Lower lobe of right lung (tissue), 2 donors: ENCODE data around the gene CFB. TPM values are rescaled to one million over a fixed set of nuclear protein-coding genes. Genes with fewer than 3 reads are reported as not detected.
A peak's percentile ranks its signal among the peaks of the same experiment; 100 is the strongest.

ENCODE experiments used
- ATAC-seq, 2 donors: fragments of 200-7000 bp; cut with Tn5 transposase; one replicate each; pipeline ENCODE4 v1.9.1; 2020 to 2022; ENCODE audit warnings: mild to moderate bottlenecking in 2 of 2, moderate library complexity in 2 of 2
- DNase-seq: peaks from one replicate; pipeline ENCODE4 v3.0.0-alpha.2; 2020
- H3K27ac ChIP-seq: fragments of 200-600 bp; one replicate; pipeline ENCODE4 v1.8.0; 2022
- H3K27me3 ChIP-seq: fragments of 200-600 bp; one replicate; pipeline ENCODE4 v1.8.0; 2022; ENCODE audit warnings: low read depth
- H3K36me3 ChIP-seq: fragments of 200-600 bp; one replicate; pipeline ENCODE4 v1.8.0; 2022; ENCODE audit warnings: mild to moderate bottlenecking
- H3K4me1 ChIP-seq: fragments of 200-600 bp; one replicate; pipeline ENCODE4 v1.8.0; 2022
- H3K4me3 ChIP-seq: fragments of 200-600 bp; one replicate; pipeline ENCODE4 v1.8.0; 2022; ENCODE audit warnings: mild to moderate bottlenecking
- H3K9me3 ChIP-seq: fragments of 200-600 bp; one replicate; pipeline ENCODE4 v1.8.0; 2022
- intact Hi-C: fragments of 100-400 bp; cut with DNase I; formaldehyde crosslinking; loops from one replicate; pipeline ENCODE4 v1.11.0; 2022
- total RNA-seq: library from RNA; stranded (reverse); fragmentation: NEBNext Ultra II Directional; extraction: Animal tissue kit (Norgen Biotek cat#: 25700); gene quantifications from one replicate; pipeline ENCODE4 v1.2.1, GENCODE V29; 2021
- TF ChIP-seq, protein P1 (sequence below): fragments of 200-600 bp; IDR thresholded peaks from one replicate; pipeline ENCODE4 v1.8.0; 2022; ENCODE audit warnings: antibody characterized with exemption, mild to moderate bottlenecking
- donor health status: DM: no; HTN: yes; CAD: no; lungs with severe emphysema.

CFB gene
- total RNA-seq, 1 donor from 2014 or later = 85.6 TPM

DNA sequence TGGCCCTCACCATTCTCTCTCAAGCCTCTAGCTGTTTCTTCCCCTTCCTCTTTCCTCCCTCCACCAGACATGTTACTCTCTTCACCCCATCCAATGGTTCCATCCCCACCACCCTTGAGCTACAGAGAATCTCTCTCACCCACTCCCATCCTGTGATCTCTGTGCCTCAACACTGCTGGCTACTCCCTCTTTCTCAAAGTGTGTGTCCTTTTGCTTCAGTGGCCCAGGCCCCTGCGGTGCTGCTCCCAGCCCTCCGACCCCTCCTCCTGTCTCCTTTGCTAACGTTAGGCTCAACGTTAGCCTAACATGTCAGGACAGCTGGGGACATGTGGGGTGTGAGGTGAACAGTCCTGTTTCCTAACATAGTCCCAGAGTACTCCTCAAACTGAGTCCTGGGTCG is 7.0 kb downstream of the CFB start:
- intact Hi-C loops = no loop called here
- no peak for DNase-seq
- no peak for ATAC-seq
- TF ChIP-seq, protein P1, sequence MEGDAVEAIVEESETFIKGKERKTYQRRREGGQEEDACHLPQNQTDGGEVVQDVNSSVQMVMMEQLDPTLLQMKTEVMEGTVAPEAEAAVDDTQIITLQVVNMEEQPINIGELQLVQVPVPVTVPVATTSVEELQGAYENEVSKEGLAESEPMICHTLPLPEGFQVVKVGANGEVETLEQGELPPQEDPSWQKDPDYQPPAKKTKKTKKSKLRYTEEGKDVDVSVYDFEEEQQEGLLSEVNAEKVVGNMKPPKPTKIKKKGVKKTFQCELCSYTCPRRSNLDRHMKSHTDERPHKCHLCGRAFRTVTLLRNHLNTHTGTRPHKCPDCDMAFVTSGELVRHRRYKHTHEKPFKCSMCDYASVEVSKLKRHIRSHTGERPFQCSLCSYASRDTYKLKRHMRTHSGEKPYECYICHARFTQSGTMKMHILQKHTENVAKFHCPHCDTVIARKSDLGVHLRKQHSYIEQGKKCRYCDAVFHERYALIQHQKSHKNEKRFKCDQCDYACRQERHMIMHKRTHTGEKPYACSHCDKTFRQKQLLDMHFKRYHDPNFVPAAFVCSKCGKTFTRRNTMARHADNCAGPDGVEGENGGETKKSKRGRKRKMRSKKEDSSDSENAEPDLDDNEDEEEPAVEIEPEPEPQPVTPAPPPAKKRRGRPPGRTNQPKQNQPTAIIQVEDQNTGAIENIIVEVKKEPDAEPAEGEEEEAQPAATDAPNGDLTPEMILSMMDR = no peak
- Histone ChIP-seq H3K4me3 (no peak overlapping the region), H3K36me3 (peaks cover 76% of the 10 kb centered on the region), H3K27me3 (no peaks in the 10 kb centered on the region), H3K9me3 (no peaks in the 10 kb centered on the region), H3K4me1 (peaks cover 8% of the 10 kb centered on the region), H3K27ac (no peak overlapping the region)

DNA sequence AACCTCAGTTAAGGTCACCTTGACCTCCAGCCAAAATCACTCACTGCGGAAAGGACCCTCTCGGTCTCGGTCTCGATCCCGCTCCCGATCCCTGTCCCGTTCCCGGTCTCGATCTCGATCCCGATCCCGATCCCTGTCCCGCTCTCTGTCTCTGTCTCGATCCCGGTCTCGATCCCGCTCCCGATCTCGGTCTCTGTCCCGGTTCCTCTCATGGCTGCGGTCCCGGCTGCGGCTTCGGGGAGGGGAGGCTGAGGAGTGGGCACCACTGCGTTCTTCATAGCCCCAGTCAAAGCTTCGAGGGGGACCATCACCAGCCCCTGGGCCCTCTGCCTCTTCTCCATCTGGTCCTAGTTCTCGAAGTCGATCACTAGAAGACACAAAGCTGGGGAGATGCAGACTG is 8.6 kb downstream of the CFB start:
- Histone ChIP-seq H3K9me3 (no peaks in the 10 kb centered on the region), H3K4me1 (peaks cover 17% of the 10 kb centered on the region), H3K27me3 (no peaks in the 10 kb centered on the region), H3K4me3 (no peak overlapping the region), H3K27ac (no peak overlapping the region), H3K36me3 (peaks cover 73% of the 10 kb centered on the region)
- TF ChIP-seq, protein P1 = no peak
- no peak for ATAC-seq
- intact Hi-C loops = no loop called here
- no peak for DNase-seq

DNA sequence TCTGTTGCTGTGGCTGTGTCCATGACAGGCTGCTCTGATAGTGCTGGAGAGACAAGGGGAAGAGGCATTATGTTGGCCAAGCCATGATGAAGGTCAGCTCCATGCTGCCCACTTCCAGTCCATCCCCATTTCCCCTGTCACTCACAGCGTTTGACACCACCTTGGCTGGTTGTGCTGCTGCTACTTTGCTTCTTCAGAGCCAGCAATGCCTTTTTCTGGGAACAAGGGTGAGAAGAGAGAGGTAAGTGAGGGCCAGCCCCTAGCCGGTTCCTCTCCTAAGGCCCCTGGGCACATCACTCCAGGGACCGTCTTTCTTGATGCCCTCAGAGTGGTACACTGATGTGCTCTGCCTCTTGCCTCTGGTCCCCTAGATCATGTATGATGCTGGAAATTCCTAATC is 10.9 kb downstream of the CFB start:
- no peak overlapping the region for H3K4me3 ChIP-seq
- TF ChIP-seq, protein P1 = no peak
- no peaks in the 10 kb centered on the region for H3K9me3 ChIP-seq
- H3K36me3 ChIP-seq = peaks cover 74% of the 10 kb centered on the region
- no peak for ATAC-seq
- H3K27me3 ChIP-seq = no peaks in the 10 kb centered on the region
- intact Hi-C loops = no loop called here
- H3K4me1 ChIP-seq = peaks cover 25% of the 10 kb centered on the region
- no peak for DNase-seq
- no peak overlapping the region for H3K27ac ChIP-seq

DNA sequence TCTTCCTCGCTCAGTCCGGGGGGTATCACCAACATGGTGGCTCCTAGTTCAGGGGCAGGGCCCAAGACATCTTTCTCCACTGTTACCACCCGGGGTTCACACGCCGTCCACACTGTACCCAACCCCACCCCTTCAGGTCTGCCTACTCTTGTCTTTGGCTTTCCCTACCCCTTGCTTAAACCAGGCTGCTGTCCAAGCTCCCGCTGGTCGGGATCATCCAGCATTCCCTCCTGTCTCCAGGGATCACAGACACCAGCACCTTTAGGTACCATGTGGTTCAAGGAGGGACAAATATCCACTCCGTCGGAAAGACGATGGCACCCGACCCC is 12.5 kb downstream of the CFB start:
- Histone ChIP-seq H3K4me1 (peaks cover 25% of the 10 kb centered on the region), H3K36me3 (peaks cover 74% of the 10 kb centered on the region), H3K4me3 (peak overlapping the region; percentile 95), H3K27ac (peak overlapping the region; percentile 90), H3K27me3 (no peaks in the 10 kb centered on the region), H3K9me3 (no peaks in the 10 kb centered on the region)
- TF ChIP-seq, protein P1 = no peak
- ATAC-seq (peak; percentile 3 to 6), DNase-seq (no peak)
- intact Hi-C loops = no loop called here

DNA sequence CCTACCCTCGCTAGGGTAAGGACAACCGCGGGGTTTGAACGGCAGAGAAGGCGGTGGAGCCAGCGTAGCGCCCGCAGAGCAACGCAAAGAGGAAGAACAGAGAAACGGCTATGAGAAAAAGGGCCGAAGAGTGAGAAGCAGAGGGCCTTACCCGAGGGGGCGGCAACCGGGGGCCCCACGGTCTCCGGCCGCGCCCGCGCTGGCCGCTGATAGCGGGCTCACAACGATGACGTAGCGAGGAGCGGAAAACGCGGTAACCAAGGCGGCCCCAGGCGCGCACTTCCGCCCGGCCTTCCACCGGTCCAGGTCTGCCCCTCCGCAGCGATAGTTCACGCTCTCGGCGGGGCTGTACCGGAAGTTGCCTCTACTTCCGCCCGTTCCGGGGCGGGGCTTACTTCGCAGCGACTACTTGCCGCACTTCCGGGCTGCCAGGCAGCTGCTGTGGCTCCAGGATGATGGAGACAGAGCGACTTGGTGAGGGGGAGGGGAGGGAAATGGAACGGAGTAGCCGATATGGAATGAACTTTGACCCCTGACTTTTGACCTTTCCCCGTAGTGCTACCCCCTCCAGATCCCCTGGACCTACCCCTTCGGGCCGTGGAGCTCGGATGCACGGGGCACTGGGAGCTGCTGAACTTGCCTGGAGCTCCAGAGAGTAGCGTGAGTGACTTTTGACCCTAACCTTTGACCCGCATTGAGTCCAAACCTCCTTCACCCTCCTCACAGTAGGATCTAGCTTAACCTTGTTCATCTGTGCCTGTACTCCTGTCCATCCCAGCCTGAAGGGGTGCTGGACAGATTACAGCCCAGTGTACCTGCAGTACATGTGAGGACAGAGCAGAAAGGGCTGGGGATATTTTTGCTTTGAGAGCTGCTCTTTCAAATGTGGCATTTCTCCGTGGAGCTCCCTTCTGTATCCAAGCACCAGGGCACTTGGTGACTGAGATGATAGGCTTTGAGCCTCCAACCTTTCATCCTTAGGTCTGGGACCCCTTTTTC is 13.1 kb downstream of the CFB start, which contains the start of the genes NELFE and SKIC2:
NELFE (minus strand) TSS at position 231 of the 999 bp plus-strand sequence. CDS start 525 bp downstream, outside the sequence.
SKIC2 (plus strand) TSS at position 435 of the 999 bp plus-strand sequence; CDS start at position 453, 18 bp downstream.
- peaks cover 74% of the 10 kb centered on the region for H3K36me3 ChIP-seq
- peak; percentile 99 for ATAC-seq
- intact Hi-C loops = no loop called here

More for the DNA sequence above, 13.1 kb downstream of the CFB start, which contains the start of the genes NELFE and SKIC2:
- H3K4me3 ChIP-seq = peak within 1 kb of the TSS; percentile 95
- H3K4me1 ChIP-seq = peaks cover 25% of the 10 kb centered on the region
- no peaks in the 10 kb centered on the region for H3K27me3 ChIP-seq
- H3K27ac ChIP-seq = peak within 1 kb of the TSS; percentile 90
- TF ChIP-seq, protein P1 = no peak
- no peaks in the 10 kb centered on the region for H3K9me3 ChIP-seq
- DNase-seq = peak; percentile 99
